Measurements from ENCODE around the gene RETREG1.
"Not testable (repeated sequence)": the region's sequence is repeated elsewhere in the genome, so short reads cannot be mapped to it uniquely, and the experiment has no call there.

Gene RETREG1

GRCh38 chr5:16437977-16438376 is 178.8 kb downstream of the RETREG1 start:
- no peak for DNase-seq

DNA sequence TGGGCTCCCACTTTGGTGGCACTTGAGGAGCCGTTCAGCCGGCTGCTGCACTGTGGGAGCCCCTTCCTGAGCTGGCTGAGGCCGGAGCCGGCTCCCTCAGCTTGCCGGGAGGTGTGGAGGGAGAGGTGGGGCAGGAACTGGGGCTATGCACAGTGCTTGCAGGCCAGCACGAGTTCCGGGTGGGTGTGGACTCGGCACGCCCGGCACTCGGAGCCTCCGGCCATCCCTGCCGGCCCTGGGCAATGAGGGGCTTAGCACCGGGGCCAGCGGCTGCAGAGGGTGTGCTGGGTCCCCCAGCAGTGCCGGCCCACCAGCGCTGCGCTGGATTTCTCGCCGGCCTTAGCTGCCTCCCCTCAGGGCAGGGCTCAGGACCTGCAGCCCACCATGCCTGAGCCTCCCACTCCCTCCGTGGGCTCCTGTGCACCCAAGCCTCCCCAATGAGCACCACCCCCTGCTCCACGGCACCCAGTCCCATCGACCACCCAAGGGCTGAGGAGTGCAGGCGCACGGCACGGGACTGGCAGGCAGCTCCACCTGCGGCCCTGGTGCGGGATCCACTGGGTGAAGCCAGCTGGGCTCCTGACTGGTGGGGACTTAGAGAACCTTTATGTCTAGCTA is 180.6 kb downstream of the RETREG1 start:
- not testable (repeated sequence) for DNase-seq

- peak; percentile 43 for DNase-seq
These were observed 185.3 kb downstream of the RETREG1 start for GRCh38 chr5:16431490-16431889.

GRCh38 chr5:16430349-16431089 is 186.3 kb downstream of the RETREG1 start:
- DNase-seq = no peak

DNA sequence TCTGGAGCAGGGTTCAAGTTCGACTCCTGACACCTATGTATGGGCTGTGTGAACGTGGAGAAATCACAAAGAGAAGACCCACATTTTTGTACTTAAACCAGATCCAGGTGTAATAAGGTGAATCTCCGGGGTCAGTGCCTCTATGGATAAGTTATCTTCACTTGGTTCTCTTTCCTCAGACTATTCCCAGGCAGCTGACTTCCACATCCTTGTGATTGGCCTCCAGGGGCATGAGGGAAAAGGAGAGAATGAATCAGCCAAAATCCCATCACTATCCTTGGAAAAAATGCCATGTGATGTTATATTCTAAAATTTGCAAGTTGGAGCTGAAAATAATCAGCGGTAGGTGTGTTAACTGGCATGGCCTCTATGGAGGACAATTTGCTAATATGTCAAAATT is 188.4 kb downstream of the RETREG1 start:
- no peak for DNase-seq

DNA sequence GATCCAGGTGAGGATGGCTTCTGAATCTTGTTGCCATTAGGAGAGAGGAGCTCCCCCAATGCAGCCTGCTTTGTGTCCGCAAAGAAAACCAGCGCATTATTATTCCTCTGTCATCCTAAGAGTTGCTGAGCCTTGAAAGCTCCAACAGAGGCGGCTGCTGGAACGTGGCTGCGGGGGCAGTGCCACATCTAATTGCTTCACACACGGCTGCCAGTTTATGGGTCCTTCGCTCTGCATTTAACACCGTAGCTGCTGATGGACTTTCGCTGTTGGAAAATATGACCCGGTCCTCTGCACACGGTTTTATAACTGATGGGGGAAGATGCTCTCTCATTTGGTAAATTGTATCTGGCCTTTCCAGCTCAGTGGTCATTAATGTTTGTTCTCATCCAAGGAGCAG is 189.2 kb downstream of the RETREG1 start:
- DNase-seq = no peak

Measured in NCI-H1417 treated with DMSO at 0.1 percent for 48 hours (cell line).